SK-N-DZ (cell line): ENCODE results near the gene SLC29A4.

Source experiments
- DNase-seq: peaks from one replicate; pipeline ENCODE4 v3.0.0-alpha.2; 2015; ENCODE audit warnings: low spot score

Gene SLC29A4

GRCh38 chr7:5352440-5353010, 69.8 kb downstream of the SLC29A4 start:
- no peak for DNase-seq

- peak; percentile 32 for DNase-seq
Observed at GRCh38 chr7:5354460-5355232, 71.9 kb downstream of the SLC29A4 start.
